Activated CD8-positive, alpha-beta T cell treated with anti-CD3 and anti-CD28 coated beads for 36 hours (primary cell): ENCODE measurements around the gene CD46. TPM values are rescaled to one million over a fixed set of nuclear protein-coding genes. Genes with fewer than 3 reads are reported as not detected.

Experiments
- ATAC-seq: fragments of 200-7000 bp; cut with Tn5 transposase; one replicate; pipeline ENCODE4 v1.10.0; 2021; ENCODE audit warnings: mild to moderate bottlenecking, moderate library complexity
- CTCF ChIA-PET: fragments of 350-600 bp; sonication (Branson Sonifier 250); formaldehyde crosslinking; loops from one replicate; lab custom pipeline; 2021; ENCODE audit warnings: antibody characterized with exemption; lab: Charles Lee
- POLR2A ChIA-PET: fragments of 350-600 bp; sonication (Branson Sonifier 250); formaldehyde crosslinking; loops from one replicate; lab custom pipeline; 2021; ENCODE audit warnings: antibody characterized with exemption; lab: Charles Lee
- DNase-seq: peaks from one replicate; pipeline ENCODE4 v3.0.0-alpha.2; 2020
- H3K27ac Mint-ChIP-seq: one replicate; pipeline ENCODE4 v1.8.0; 2021; ENCODE audit warnings: mild to moderate bottlenecking, mixed read lengths
- H3K27me3 Mint-ChIP-seq: one replicate; pipeline ENCODE4 v1.8.0; 2021; ENCODE audit warnings: mixed read lengths
- H3K36me3 Mint-ChIP-seq: one replicate; pipeline ENCODE4 v1.8.0; 2021; ENCODE audit warnings: low read depth, mixed read lengths
- H3K4me1 Mint-ChIP-seq: one replicate; pipeline ENCODE4 v1.8.0; 2021; ENCODE audit warnings: low read depth, mixed read lengths
- H3K4me3 Mint-ChIP-seq: one replicate; pipeline ENCODE4 v1.8.0; 2021; ENCODE audit warnings: mild to moderate bottlenecking, moderate library complexity, mixed read lengths
- H3K9me3 Mint-ChIP-seq: one replicate; pipeline ENCODE4 v1.8.0; 2021; ENCODE audit warnings: mixed read lengths
- CTCF ChIP-seq: fragments of 200-600 bp; IDR thresholded peaks from one replicate; pipeline ENCODE4 v1.8.0; 2022; ENCODE audit warnings: antibody characterized with exemption, mild to moderate bottlenecking
- intact Hi-C: fragments of 100-400 bp; cut with micrococcal nuclease; formaldehyde crosslinking; loops from one replicate; pipeline ENCODE4 v1.10.0; 2022
- total RNA-seq, 2 experiments: library from RNA; stranded (reverse); gene quantifications; one replicate each; pipeline ENCODE4 v1.2.3, GENCODE V29; 2021

CD46 gene
- total RNA-seq, 2 experiments from 2014 or later: 77.7 to 84.3 TPM

GRCh38 chr1:207841901-207842300, 90.0 kb downstream of the CD46 start:
- TF ChIP-seq CTCF: no peak
- H3K36me3 Mint-ChIP-seq: peaks cover 25% of the 10 kb centered on the region
- DNase-seq (no peak), ATAC-seq (no peak)
- no peaks in the 10 kb centered on the region for H3K9me3 Mint-ChIP-seq
- peaks cover 58% of the 10 kb centered on the region for H3K4me1 Mint-ChIP-seq
- no peak overlapping the region for H3K4me3 Mint-ChIP-seq
- CTCF ChIA-PET: interaction anchor here (0.7 to 4.0 kb wide), 6 partner anchors 8 to 121 kb away, joined by 3 to 22 read pairs (median 4); no protein-coding TSS in a partner anchor
- no peaks in the 10 kb centered on the region for H3K27me3 Mint-ChIP-seq
- POLR2A ChIA-PET: interaction anchor here (1.0 to 1.6 kb wide), 3 partner anchors 9 to 18 kb away, joined by 3 read pairs; no protein-coding TSS in a partner anchor
- intact Hi-C loops: no loop called here
- H3K27ac Mint-ChIP-seq: no peak overlapping the region

DNA sequence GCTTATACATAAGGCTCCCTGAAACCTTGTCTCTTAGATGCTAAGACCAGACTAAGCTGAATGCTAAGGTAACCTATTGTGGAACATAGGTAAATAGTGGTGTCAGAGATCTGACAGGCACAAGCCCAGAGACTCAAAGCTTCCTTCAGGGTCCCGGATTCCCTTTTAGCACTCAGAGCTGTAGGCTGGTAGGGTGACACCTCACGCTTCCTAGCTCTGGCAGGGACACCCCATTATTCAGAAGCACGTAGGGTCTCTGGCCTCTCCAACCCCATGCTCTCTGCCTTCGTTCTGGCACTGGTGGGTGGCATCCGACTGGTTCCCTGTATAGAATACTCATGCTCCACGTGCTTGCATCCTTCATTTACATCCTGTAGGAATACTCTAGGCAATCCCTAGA, 90.7 kb downstream of the CD46 start:
- Mint-ChIP-seq H3K9me3 (no peaks in the 10 kb centered on the region), H3K36me3 (peaks cover 24% of the 10 kb centered on the region), H3K4me3 (no peak overlapping the region), H3K27ac (no peak overlapping the region), H3K27me3 (no peaks in the 10 kb centered on the region), H3K4me1 (peaks cover 57% of the 10 kb centered on the region)
- ATAC-seq (no peak), DNase-seq (no peak)
- intact Hi-C loops: no loop called here
- ChIA-PET CTCF (interaction anchor here (0.7 to 4.0 kb wide), 7 partner anchors 9 to 120 kb away, joined by 3 to 22 read pairs (median 4); no protein-coding TSS in a partner anchor), POLR2A (interaction anchor here (1.0 to 1.6 kb wide), 4 partner anchors 8 to 19 kb away, joined by 3 to 4 read pairs (median 3); no protein-coding TSS in a partner anchor)
- no peak for TF ChIP-seq CTCF

DNA sequence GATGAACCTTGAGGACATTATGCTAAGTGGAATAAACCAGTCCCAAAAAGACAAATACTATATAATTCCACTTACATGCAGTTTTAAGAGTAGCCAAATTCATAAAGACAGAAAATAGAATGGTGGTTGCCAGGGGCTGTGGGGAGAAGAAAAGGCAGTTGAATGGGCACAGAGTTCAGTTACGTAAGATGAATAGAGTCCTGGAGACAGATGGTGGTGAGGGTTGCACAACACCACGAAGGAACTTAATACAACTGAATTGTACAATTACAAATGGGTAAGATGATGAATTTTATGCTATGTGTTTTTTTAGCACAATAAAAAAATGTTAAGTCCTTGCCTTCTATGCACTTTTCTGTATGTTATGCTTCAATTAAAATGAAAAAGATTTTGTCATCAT, 92.5 kb downstream of the CD46 start:
- Mint-ChIP-seq H3K27me3 (no peaks in the 10 kb centered on the region), H3K9me3 (no peaks in the 10 kb centered on the region), H3K27ac (no peak overlapping the region), H3K4me3 (no peak overlapping the region), H3K36me3 (peaks cover 18% of the 10 kb centered on the region), H3K4me1 (peaks cover 55% of the 10 kb centered on the region)
- intact Hi-C loops: no loop called here
- ChIA-PET POLR2A (no interaction called here), CTCF (no interaction called here)
- no peak for TF ChIP-seq CTCF
- ATAC-seq (no peak), DNase-seq (no peak)

Other genes starting within 250 kb of the CD46 start
- not detected for gene CR1L, start 106.9 kb upstream of the CD46 start, total RNA-seq
- gene CD34, start 159.1 kb downstream of the CD46 start, total RNA-seq: under 1 TPM; 0.04 to 0.05 TPM